NCI-H1930 (cell line): ENCODE data around the gene RAB3C.

Experiments used
- DNase-seq, 2 experiments: peaks; one replicate each; lab custom pipeline; 2025; lab: John Stamatoyannopoulos, UW

Gene RAB3C

DNA sequence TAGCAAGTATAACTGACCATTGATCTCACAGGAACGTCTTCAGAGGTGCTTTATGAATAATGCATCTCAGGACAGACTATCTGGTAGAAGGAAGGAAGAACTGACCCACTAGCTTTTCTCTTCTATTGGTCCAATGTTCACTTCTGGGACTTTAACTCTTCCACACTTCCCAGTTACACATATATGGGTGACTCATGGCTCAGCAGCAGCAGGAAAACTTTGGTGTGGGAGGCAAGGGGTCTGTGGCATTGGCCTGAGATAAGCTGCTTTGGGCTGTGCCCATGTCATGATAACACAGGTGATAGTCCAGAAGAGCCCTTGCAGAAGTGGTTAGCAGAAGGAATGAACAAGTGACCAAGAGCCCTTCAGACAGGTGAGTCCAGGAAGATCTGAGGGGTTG is 148.8 kb downstream of the RAB3C start:
- DNase-seq = no peak

- DNase-seq = no peak
Observed at GRCh38 chr5:58735637-58736036, 152.8 kb downstream of the RAB3C start.

DNA sequence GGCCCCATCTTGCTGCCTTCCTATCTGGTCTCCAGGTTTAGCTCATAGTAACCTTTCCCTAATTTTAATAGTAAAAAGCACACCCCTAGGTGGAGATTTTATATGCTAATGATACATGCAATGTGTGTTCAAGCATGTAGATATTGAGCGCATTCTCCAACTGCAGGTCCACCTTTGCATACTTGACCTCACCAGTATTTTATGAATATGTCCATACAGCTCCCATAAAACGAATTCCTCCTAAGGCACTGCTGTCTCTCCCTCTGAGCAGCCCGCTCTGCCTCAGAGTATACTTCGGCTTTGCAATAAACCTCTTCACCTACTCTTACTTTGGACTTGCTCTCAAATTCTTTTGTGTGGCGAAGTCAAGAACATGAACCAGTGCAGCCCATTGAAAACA is 153.3 kb downstream of the RAB3C start:
- no peak for DNase-seq

- no peak for DNase-seq
Observed at GRCh38 chr5:58737671-58738070, 154.8 kb downstream of the RAB3C start.

GRCh38 chr5:58738336-58738735 is 155.5 kb downstream of the RAB3C start:
- no peak for DNase-seq

GRCh38 chr5:58739051-58739450 is 156.2 kb downstream of the RAB3C start:
- no peak for DNase-seq

DNA sequence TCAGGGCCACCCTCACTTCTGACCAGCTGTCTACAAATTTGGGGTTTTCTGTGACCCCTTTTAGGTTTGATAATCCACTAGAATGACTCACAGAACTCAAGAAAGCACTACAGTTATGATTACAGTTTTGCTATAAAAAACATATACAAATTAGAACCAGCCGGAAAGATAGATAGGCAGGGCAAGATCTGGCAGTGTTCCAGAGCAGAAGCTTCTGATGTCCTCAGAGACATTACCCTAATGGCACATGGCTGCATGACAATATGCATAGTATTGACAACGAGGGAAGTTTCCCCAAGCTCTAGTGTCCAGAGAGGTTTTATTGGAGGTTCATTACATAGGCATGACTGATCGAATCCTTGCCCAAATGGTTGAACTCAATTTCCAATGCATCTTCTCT is 158.1 kb downstream of the RAB3C start:
- DNase-seq = no peak

- DNase-seq = no peak
Observed at GRCh38 chr5:58745350-58745749, 162.5 kb downstream of the RAB3C start.

DNA sequence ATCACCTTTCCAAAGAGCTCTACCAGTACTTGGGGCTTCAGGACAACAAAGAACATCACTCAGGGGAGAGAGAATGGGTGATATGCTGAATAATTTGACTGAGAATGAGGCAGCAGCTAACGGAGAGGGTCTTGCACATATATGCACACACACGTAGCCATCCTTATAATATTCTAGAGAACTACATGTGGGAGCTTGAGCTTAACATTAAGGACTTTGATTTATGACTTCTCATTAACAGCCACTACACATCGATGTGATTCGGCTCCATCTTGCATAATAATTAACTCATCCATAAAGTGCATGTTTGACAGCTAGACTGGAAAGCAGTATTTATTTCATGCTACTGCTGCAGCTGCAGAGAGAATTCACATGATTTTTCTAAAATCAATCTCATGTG is 163.4 kb downstream of the RAB3C start:
- DNase-seq = no peak

GRCh38 chr5:58750036-58750435 is 167.2 kb downstream of the RAB3C start:
- DNase-seq = no peak

- DNase-seq = no peak
Observed at GRCh38 chr5:58751222-58751837, 168.5 kb downstream of the RAB3C start.

DNA sequence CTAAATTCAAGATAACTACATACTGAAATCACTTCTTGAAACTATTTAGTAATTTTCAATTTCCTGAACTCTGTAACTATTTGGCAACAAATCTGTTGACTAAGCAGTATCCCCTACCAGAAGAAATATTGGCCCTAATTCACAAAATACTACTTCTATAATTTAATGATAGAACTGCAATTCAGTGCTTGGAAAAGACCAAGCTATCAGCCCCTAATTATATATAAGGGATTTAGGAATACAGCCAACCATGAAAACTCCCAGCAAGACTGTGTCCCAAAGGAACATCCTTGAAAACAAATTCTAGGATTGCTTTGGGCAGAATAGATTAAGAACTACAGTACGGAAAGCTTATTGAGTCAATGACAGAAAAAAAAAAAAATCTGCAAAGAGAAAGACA is 169.2 kb downstream of the RAB3C start:
- DNase-seq = no peak

GRCh38 chr5:58753446-58753845 is 170.6 kb downstream of the RAB3C start:
- no peak for DNase-seq

DNA sequence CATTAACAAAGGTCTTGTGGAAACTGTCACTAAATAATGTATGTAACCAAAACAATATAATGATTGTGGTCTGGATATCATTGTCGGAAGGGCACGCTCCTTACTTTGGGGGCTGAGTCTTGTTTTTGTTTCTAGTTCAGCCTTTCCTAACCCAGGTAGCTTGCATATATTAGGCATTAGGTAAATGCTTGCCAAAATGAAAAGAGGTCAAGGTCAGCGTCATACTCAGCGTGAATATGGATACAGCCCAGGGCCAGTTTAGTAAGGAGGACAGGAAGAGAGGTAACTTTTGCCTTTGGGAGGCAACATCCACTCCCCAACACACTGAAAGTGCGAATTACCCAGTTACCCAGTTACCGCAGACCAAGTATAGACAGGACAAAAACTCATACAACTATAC is 171.4 kb downstream of the RAB3C start:
- DNase-seq = no peak

- DNase-seq = no peak
Observed at GRCh38 chr5:58755397-58755796, 172.5 kb downstream of the RAB3C start.

GRCh38 chr5:58759745-58760144 is 176.9 kb downstream of the RAB3C start:
- DNase-seq = no peak

DNA sequence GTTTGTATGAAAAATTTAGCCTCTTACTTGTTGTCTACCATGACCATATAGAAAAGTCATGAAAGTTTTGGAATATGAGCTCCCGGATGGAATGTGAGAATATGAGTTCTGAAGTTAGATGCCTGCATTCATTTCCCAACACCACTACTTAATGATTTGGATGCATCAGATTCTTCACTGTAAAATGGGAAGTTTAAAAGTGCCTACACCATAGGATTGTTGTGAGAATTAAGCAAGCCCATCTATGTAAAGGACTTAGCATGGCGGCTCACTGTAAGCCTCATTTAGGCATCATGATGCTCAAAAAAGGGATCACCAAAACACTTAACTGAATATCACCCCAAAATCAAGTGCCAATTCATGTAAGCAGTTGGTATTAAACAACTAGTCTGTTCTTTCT is 177.3 kb downstream of the RAB3C start:
- DNase-seq = no peak

DNA sequence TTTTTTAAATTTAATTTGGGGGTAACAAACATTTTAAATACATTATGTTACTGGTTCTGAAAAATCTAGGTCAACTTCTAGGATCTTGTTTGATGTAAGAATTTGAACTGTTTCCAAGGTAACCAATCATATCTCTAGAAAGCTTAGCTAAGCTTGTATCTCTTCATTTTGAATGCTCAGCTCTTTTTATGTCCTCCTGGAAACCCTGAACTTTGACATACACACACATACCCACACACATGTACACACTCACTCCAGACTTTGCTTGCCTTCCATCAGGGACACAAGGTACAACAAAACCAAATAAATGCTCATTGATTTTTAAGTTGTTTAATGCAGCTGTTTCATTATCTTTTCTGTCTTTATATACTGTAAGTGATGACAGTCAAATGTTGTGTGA is 178.5 kb downstream of the RAB3C start:
- no peak for DNase-seq

DNA sequence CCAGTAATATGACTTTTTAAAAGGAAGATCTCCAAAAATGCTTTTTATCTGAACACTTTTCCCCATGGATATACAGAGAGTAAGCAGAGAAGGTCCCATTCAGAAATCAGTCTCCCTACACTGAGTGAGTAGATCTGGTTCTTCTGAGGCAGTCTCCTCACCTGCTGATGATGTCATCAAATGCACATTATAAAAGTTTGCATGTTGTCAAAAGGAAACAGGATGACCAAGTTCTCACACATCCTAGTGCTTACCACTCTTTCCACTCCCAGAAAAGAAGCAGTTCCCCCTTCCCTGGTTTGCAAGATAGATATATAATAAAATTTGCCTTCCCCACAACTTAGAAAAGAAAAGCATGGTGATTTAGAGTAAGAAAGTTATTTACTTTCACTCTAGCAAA is 180.5 kb downstream of the RAB3C start:
- DNase-seq = no peak

- no peak for DNase-seq
Observed at GRCh38 chr5:58764199-58764598, 181.3 kb downstream of the RAB3C start.

GRCh38 chr5:58765058-58765457 is 182.2 kb downstream of the RAB3C start:
- DNase-seq = no peak

DNA sequence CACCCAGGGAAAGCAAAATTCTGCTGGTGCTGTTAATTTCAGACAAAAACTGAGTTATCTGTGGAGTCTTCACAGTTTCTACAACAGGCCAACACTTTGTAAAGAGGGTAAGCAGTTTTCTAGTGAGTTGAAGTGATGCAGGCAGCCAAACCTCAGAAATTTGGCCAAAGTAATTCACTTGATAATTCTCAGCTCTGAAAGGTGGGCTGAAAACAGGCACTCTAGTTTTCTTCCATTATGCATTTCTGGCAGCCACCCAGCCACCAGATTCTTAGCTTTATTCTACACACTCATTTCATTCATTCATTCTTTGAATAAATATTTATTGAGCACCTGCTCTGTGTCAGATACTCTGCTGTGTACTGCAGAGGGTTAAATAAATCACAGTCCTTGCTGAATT is 184.2 kb downstream of the RAB3C start:
- DNase-seq = no peak

- DNase-seq = no peak
Observed at GRCh38 chr5:58770136-58770535, 187.3 kb downstream of the RAB3C start.

- DNase-seq = no peak
Observed at GRCh38 chr5:58771796-58772195, 188.9 kb downstream of the RAB3C start.
